Measurements from ENCODE around the gene SSX2IP.

- TF ChIP-seq GATA2 (IDR thresholded peaks at IDR 0.05; ENCODE audit: low read depth, low read length) (no peak), GATA3 (IDR thresholded peaks at IDR 0.05; ENCODE audit: low read depth, low read length) (no peak)
Measured at GRCh38 chr1:84597011-84597410, 93.2 kb downstream of the SSX2IP start.

Measured in SH-SY5Y (cell line).